ENCODE results near the gene IRF4.

The IRF4 gene

DNA sequence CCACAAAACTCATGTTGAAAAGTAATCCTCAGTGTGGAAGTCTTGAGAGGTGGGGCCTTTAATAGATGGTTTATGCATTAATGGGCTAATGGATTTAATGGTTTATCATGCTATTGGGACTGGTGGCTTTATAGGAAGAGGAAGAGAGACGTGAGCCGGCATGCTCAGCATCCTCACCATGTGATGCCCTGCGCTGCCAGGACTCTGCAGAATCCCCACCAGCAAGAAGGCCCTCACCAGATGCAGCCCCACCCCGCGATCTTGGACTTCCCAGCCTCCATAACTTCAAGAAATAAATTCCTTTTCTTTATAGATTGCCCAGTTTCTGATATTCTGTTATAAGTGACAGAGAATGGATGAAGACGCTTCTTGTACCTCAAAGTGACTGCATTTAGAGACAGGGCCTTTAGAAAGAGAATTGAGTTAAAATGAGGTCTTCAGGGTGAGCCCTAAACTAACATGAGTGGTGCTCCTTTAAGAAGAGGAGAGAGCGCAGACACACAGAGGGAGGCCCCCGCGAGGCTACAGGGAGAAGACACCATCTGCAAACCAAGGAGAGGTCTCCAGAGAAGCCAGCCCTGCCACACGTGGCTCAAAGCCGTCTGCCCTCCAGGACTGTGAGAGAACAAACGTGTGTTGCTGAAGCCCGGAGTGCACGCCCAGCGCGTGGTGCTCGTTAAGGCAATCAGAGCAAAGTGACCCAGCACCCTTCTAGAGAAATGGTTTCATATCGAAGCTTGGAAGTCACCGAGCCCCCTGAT is 56.9 kb downstream of the IRF4 start:
- DNase-seq = no peak
- no peak for TF ChIP-seq CTCF (IDR thresholded peaks at IDR 0.05)
- Mint-ChIP-seq H3K36me3 (ENCODE audit: low read depth) (no peaks in the 10 kb centered on the region), H3K4me3 (no peak overlapping the region), H3K9me3 (peaks cover 25% of the 10 kb centered on the region), H3K27me3 (ENCODE audit: low read depth, poor library complexity) (peaks cover 18% of the 10 kb centered on the region), H3K27ac (no peak overlapping the region), H3K4me1 (peaks cover 33% of the 10 kb centered on the region)

DNA sequence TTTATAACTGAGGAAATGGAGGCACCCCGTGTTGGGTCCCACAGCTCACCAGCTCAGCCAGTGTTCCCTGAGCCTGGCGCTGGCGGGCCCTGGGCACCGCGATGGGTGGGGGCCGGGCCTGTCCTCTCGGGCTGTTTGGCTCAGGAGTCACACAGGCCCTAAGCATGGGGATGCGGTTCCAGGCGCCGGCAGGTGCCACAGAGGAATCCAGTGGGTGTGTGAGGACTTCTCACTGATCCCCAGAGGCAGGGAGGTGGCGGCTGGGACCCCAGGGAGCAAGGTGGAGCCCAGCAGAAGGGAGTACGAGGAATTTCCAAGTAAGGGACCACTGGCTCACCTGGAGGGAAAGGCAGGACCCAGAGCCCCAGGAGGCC is 57.5 kb downstream of the IRF4 start:
- Mint-ChIP-seq H3K4me1 (peaks cover 27% of the 10 kb centered on the region), H3K36me3 (ENCODE audit: low read depth) (no peaks in the 10 kb centered on the region), H3K9me3 (peaks cover 25% of the 10 kb centered on the region), H3K4me3 (no peak overlapping the region), H3K27me3 (ENCODE audit: low read depth, poor library complexity) (peaks cover 15% of the 10 kb centered on the region), H3K27ac (no peak overlapping the region)
- DNase-seq = no peak
- no peak for TF ChIP-seq CTCF (IDR thresholded peaks at IDR 0.05)

GRCh38 chr6:449486-450419 is 58.2 kb downstream of the IRF4 start:
- H3K4me1 Mint-ChIP-seq = peaks cover 21% of the 10 kb centered on the region
- H3K9me3 Mint-ChIP-seq = peaks cover 25% of the 10 kb centered on the region
- peaks cover 18% of the 10 kb centered on the region for H3K27me3 Mint-ChIP-seq (ENCODE audit: low read depth, poor library complexity)
- H3K27ac Mint-ChIP-seq = no peak overlapping the region
- H3K4me3 Mint-ChIP-seq = no peak overlapping the region
- no peak for DNase-seq
- no peak for TF ChIP-seq CTCF (IDR thresholded peaks at IDR 0.05)
- no peaks in the 10 kb centered on the region for H3K36me3 Mint-ChIP-seq (ENCODE audit: low read depth)

DNA sequence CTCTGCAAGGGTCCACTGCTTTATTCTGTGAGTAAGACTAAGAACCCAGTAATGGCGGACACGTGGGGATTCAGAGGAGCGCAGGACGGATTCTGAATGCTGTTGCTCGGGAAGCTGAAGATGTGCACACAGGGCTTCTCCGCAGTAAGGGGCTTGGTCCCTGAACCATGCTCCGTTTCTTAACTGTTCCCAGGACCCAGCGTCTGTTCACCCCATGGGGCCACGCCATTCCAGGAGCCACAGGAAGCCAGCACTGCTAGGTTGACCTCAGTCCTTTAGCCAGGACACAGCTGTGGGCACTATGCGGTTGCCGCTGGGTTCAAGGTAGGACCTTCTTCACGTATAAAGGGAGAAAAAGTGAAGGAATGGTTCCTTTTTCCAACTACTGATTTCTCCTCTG is 59.8 kb downstream of the IRF4 start:
- no peak overlapping the region for H3K4me3 Mint-ChIP-seq
- no peaks in the 10 kb centered on the region for H3K36me3 Mint-ChIP-seq (ENCODE audit: low read depth)
- no peak for TF ChIP-seq CTCF (IDR thresholded peaks at IDR 0.05)
- no peak for DNase-seq
- H3K27me3 Mint-ChIP-seq (ENCODE audit: low read depth, poor library complexity) = peaks cover 13% of the 10 kb centered on the region
- H3K9me3 Mint-ChIP-seq = peaks cover 25% of the 10 kb centered on the region
- no peak overlapping the region for H3K27ac Mint-ChIP-seq
- peaks cover 5% of the 10 kb centered on the region for H3K4me1 Mint-ChIP-seq

GRCh38 chr6:451847-452246 is 60.3 kb downstream of the IRF4 start:
- no peak for TF ChIP-seq CTCF (IDR thresholded peaks at IDR 0.05)
- DNase-seq = no peak
- no peak overlapping the region for H3K27ac Mint-ChIP-seq
- H3K36me3 Mint-ChIP-seq (ENCODE audit: low read depth) = no peaks in the 10 kb centered on the region
- H3K4me1 Mint-ChIP-seq = peaks cover 3% of the 10 kb centered on the region
- H3K4me3 Mint-ChIP-seq = no peak overlapping the region
- peaks cover 25% of the 10 kb centered on the region for H3K9me3 Mint-ChIP-seq
- peaks cover 13% of the 10 kb centered on the region for H3K27me3 Mint-ChIP-seq (ENCODE audit: low read depth, poor library complexity)
